ENCODE data around the gene CGRRF1.

CGRRF1 gene

GRCh38 chr14:54564071-54564867 is 54.6 kb downstream of the CGRRF1 start:
- TF ChIP-seq CTCF (IDR thresholded peaks at IDR 0.05; ENCODE audit: low read depth, low read length) = peak; percentile 64
- DNase-seq (ENCODE audit: low read depth in 2 of 2) = peak; percentile 65 to 72
- peak overlapping the region in 1 of 2 donors; percentile 75 for H3K4me3 ChIP-seq (replicated peaks in 1 of 2; ENCODE audit: low read depth in 2 of 2, low read length in 2 of 2)

GRCh38 chr14:54564868-54565784 is 55.4 kb downstream of the CGRRF1 start:
- H3K4me3 ChIP-seq (replicated peaks in 1 of 2; ENCODE audit: low read depth in 2 of 2, low read length in 2 of 2) = peak overlapping the region; percentile 62 to 75
- TF ChIP-seq CTCF (IDR thresholded peaks at IDR 0.05; ENCODE audit: low read depth, low read length) = no peak
- DNase-seq (ENCODE audit: low read depth in 2 of 2) = peak; percentile 78

- H3K4me3 ChIP-seq (replicated peaks in 1 of 2; ENCODE audit: low read depth in 2 of 2, low read length in 2 of 2) = peak overlapping the region; percentile 75 to 91
- no peak for TF ChIP-seq CTCF (IDR thresholded peaks at IDR 0.05; ENCODE audit: low read depth, low read length)
- peak; percentile 87 to 94 for DNase-seq (ENCODE audit: low read depth in 2 of 2)
These were observed 56.2 kb downstream of the CGRRF1 start for GRCh38 chr14:54565785-54566409.

- H3K4me3 ChIP-seq (replicated peaks in 1 of 2; ENCODE audit: low read depth in 2 of 2, low read length in 2 of 2) = peak within 1 kb of the TSS; percentile 75 to 91
- TF ChIP-seq CTCF (IDR thresholded peaks at IDR 0.05; ENCODE audit: low read depth, low read length) = peak; percentile 50
- peak; percentile 88 to 95 for DNase-seq (ENCODE audit: low read depth in 2 of 2)
These were observed 56.9 kb downstream of the CGRRF1 start, which contains the start of gene SAMD4A for GRCh38 chr14:54566410-54567223. TSS of gene SAMD4A (plus strand) at chr14:54567128. CDS start at chr14:54567917, 789 bp downstream.

- peak overlapping the region; percentile 75 to 91 for H3K4me3 ChIP-seq (replicated peaks in 1 of 2; ENCODE audit: low read depth in 2 of 2, low read length in 2 of 2)
- DNase-seq (ENCODE audit: low read depth in 2 of 2) = peak in 1 of 2 donors; percentile 38
- TF ChIP-seq CTCF (IDR thresholded peaks at IDR 0.05; ENCODE audit: low read depth, low read length) = no peak
These were observed 57.5 kb downstream of the CGRRF1 start for GRCh38 chr14:54567224-54567638.
